Type B pancreatic cell (in vitro differentiated cells): ENCODE data around the gene ENPP6. TPM values are rescaled to one million over a fixed set of nuclear protein-coding genes. Genes with fewer than 3 reads are reported as not detected.

ENCODE experiments used
- DNase-seq: peaks from one replicate; pipeline ENCODE4 v3.0.0; 2021; ENCODE audit warnings: mixed read lengths; ENCODE audit not compliant: unreplicated experiment; ENCODE audit errors: extremely low spot score
- H3K27ac Mint-ChIP-seq: 2 replicates; pipeline ENCODE4 v1.8.0; 2021; ENCODE audit warnings: mild to moderate bottlenecking, mixed read lengths
- H3K27me3 Mint-ChIP-seq: 2 replicates; pipeline ENCODE4 v1.8.0; 2021; ENCODE audit warnings: mixed read lengths
- H3K36me3 Mint-ChIP-seq: 2 replicates; pipeline ENCODE4 v1.8.0; 2021; ENCODE audit warnings: mixed read lengths
- H3K4me1 Mint-ChIP-seq: one replicate; pipeline ENCODE4 v1.8.0; 2021; ENCODE audit warnings: mixed read lengths; ENCODE audit not compliant: unreplicated experiment
- H3K4me3 Mint-ChIP-seq: 2 replicates; pipeline ENCODE4 v1.8.0; 2021; ENCODE audit warnings: mild to moderate bottlenecking, mixed read lengths
- H3K9me3 Mint-ChIP-seq: 2 replicates; pipeline ENCODE4 v1.8.0; 2021; ENCODE audit warnings: mixed read lengths
- CTCF ChIP-seq: fragments of 200-600 bp; sonication (generic); conservative IDR thresholded peaks from 2 replicates; pipeline ENCODE4 v1.5.0; 2021; ENCODE audit warnings: antibody characterized with exemption, mild to moderate bottlenecking
- total RNA-seq: library from RNA; stranded (reverse); gene quantifications from 2 replicates; pipeline ENCODE4 v1.2.1, GENCODE V29; 2021; ENCODE audit warnings: low replicate concordance

Gene ENPP6
- total RNA-seq, 1 donor from 2014 or later: 0.51 TPM

- peaks cover 23% of the 10 kb centered on the region for H3K27me3 Mint-ChIP-seq
These were observed 121.0 kb downstream of the ENPP6 start for GRCh38 chr4:184096561-184097240.

GRCh38 chr4:184094532-184095159 is 123.0 kb downstream of the ENPP6 start:
- TF ChIP-seq CTCF: no peak

More at GRCh38 chr4:184096561-184097240, 121.0 kb downstream of the ENPP6 start:
- peaks cover 28% of the 10 kb centered on the region for H3K4me1 Mint-ChIP-seq
- H3K4me3 Mint-ChIP-seq: no peak overlapping the region
- H3K36me3 Mint-ChIP-seq: no peaks in the 10 kb centered on the region
- TF ChIP-seq CTCF: no peak
- H3K9me3 Mint-ChIP-seq: no peaks in the 10 kb centered on the region
- no peak overlapping the region for H3K27ac Mint-ChIP-seq
- DNase-seq: no peak

GRCh38 chr4:184091986-184092385 is 125.7 kb downstream of the ENPP6 start:
- TF ChIP-seq CTCF: no peak
- Mint-ChIP-seq H3K4me1 (peaks cover 8% of the 10 kb centered on the region), H3K27ac (no peak overlapping the region), H3K36me3 (no peaks in the 10 kb centered on the region), H3K9me3 (no peaks in the 10 kb centered on the region), H3K4me3 (no peak overlapping the region), H3K27me3 (peaks cover 11% of the 10 kb centered on the region)
- DNase-seq: no peak

More at GRCh38 chr4:184094532-184095159, 123.0 kb downstream of the ENPP6 start:
- no peak for DNase-seq
- H3K27ac Mint-ChIP-seq: no peak overlapping the region
- no peaks in the 10 kb centered on the region for H3K36me3 Mint-ChIP-seq
- peaks cover 19% of the 10 kb centered on the region for H3K27me3 Mint-ChIP-seq
- H3K4me1 Mint-ChIP-seq: peaks cover 13% of the 10 kb centered on the region
- H3K9me3 Mint-ChIP-seq: no peaks in the 10 kb centered on the region
- H3K4me3 Mint-ChIP-seq: no peak overlapping the region

- Mint-ChIP-seq H3K9me3 (no peaks in the 10 kb centered on the region), H3K27me3 (peaks cover 3% of the 10 kb centered on the region)
- no peak for TF ChIP-seq CTCF
These were observed 127.1 kb downstream of the ENPP6 start for GRCh38 chr4:184090571-184090970.

GRCh38 chr4:184080674-184081073 is 137.0 kb downstream of the ENPP6 start:
- no peak for DNase-seq
- no peak for TF ChIP-seq CTCF
- Mint-ChIP-seq H3K27me3 (peaks cover 12% of the 10 kb centered on the region), H3K36me3 (no peaks in the 10 kb centered on the region), H3K4me1 (no peaks in the 10 kb centered on the region), H3K4me3 (no peak overlapping the region), H3K27ac (no peak overlapping the region), H3K9me3 (no peaks in the 10 kb centered on the region)

More at GRCh38 chr4:184090571-184090970, 127.1 kb downstream of the ENPP6 start:
- H3K27ac Mint-ChIP-seq: no peak overlapping the region
- no peaks in the 10 kb centered on the region for H3K36me3 Mint-ChIP-seq
- H3K4me3 Mint-ChIP-seq: no peak overlapping the region
- DNase-seq: no peak
- H3K4me1 Mint-ChIP-seq: peaks cover 8% of the 10 kb centered on the region
